ENCODE results near the gene CCM2L.
"Not testable (repeated sequence)": the region's sequence is repeated elsewhere in the genome, so short reads cannot be mapped to it uniquely, and the experiment has no call there.

Gene CCM2L

DNA sequence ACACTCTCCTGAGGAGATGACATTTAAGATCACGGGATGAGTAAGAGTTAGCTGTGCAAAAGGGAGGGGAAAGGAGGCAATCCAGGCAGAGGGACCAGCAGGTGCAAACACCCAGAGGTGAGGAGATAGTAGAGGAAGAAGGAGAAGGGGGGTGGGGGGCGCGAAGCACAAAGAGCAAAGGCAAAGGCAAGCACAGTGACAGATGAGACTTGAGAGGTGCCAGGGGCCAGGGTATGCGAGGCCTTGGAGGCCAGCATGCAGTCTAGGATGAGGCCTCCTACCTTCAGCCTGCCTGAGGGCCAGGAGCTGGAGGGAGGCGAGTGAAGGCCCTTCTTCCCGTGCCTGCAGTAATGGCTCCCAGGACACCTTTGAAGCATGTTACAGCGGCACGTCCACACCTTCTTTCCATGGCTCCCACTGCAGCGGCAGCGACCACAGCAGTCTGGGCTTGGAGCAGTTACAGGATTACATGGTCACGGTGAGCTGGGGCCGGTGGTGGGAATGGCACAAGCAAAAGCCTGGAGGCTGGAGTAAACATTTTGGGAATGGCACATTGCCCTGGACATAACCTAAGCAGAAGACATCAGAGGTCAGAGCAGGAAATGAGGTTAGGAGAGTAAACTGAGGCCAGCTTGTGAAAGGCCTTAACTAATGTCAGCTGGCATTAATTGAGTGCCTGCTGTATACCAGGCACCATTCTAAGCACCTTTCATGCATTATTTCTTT, 18.6 kb downstream of the CCM2L start:
- Histone ChIP-seq H3K27me3 (ENCODE audit: control insufficient read depth in 1 of 2, insufficient read depth in 2 of 2, low read length in 2 of 2) (peaks cover 20 to 21% of the 10 kb centered on the region in 2 donors), H3K27ac (ENCODE audit: low read length) (no peak overlapping the region), H3K9ac (ENCODE audit: low read length in 2 of 2) (no peak overlapping the region), H3K4me3 (ENCODE audit: low read length in 2 of 2) (no peak overlapping the region), H3K9me3 (ENCODE audit: control insufficient read depth in 2 of 2, low read length in 2 of 2) (no peaks in the 10 kb centered on the region), H3K36me3 (ENCODE audit: control insufficient read depth in 2 of 2, insufficient read depth in 2 of 2, low read length in 2 of 2) (no peaks in the 10 kb centered on the region), H3K4me1 (ENCODE audit: control insufficient read depth, insufficient read depth, low read length) (peaks cover 7% of the 10 kb centered on the region)

DNA sequence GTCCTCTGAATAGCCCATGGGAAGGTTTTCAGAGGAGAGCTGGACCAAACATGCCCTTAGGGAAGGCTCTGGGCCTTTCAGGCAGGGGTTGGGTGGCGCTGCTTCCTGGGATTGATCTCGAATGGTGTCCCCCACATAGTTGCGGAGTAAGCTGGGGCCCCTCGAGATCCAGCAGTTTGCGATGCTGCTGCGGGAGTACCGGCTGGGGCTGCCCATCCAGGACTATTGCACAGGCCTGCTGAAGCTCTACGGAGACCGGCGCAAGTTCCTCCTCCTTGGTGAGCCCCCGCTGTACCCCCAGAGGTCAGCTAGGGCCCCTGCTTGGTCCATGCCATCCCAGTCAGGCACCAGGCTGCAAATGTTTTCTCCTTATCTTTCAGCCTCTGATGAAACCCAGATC, 19.3 kb downstream of the CCM2L start:
- Histone ChIP-seq H3K4me3 (ENCODE audit: low read length in 2 of 2) (no peak overlapping the region), H3K9me3 (ENCODE audit: control insufficient read depth in 2 of 2, low read length in 2 of 2) (no peaks in the 10 kb centered on the region), H3K27ac (ENCODE audit: low read length) (no peak overlapping the region), H3K4me1 (ENCODE audit: control insufficient read depth, insufficient read depth, low read length) (peaks cover 7% of the 10 kb centered on the region), H3K9ac (ENCODE audit: low read length in 2 of 2) (no peak overlapping the region), H3K36me3 (ENCODE audit: control insufficient read depth in 2 of 2, insufficient read depth in 2 of 2, low read length in 2 of 2) (no peaks in the 10 kb centered on the region), H3K27me3 (ENCODE audit: control insufficient read depth in 1 of 2, insufficient read depth in 2 of 2, low read length in 2 of 2) (peaks cover 24 to 28% of the 10 kb centered on the region in 2 donors)

DNA sequence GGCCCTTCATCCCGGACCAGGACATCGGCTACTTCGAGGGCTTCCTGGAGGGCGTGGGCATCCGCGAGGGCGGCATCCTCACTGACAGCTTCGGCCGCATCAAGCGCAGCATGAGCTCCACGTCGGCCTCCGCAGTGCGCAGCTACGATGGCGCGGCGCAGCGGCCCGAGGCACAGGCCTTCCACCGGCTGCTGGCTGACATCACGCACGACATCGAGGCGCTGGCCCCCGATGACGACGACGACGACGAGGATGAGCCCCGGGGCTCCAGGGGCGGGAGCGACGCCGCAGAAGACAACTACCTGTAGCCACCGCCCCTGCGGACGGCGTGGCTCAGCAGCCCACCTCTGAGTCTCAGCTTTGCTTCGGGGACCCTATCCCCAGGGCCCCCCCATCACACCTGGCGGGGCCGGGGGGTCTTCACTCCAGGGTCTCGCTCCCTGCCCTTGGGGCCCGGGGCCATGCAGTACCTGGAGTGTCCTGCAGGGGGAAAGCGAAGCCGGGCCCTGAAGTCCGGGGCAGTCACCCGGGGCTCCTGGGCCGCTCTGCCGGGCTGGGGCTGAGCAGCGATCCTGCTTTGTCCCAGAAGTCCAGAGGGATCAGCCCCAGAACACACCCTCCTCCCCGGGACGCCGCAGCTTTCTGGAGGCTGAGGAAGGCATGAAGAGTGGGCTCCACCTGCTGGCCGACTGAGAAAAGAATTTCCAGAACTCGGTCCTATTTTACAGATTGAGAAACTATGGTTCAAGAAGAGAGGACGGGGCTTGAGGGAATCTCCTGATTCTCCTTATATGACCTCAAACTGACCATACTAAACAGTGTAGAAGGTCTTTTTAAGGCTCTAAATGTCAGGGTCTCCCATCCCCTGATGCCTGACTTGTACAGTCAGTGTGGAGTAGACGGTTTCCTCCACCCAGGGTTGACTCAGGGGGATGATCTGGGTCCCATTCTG, 21.0 kb downstream of the CCM2L start:
- Histone ChIP-seq H3K36me3 (ENCODE audit: control insufficient read depth in 2 of 2, insufficient read depth in 2 of 2, low read length in 2 of 2) (no peaks in the 10 kb centered on the region), H3K9ac (ENCODE audit: low read length in 2 of 2) (peak overlapping the region in 1 of 2 donors; percentile 7), H3K27ac (ENCODE audit: low read length) (no peak overlapping the region), H3K9me3 (ENCODE audit: control insufficient read depth in 2 of 2, low read length in 2 of 2) (no peaks in the 10 kb centered on the region), H3K4me3 (ENCODE audit: low read length in 2 of 2) (peak overlapping the region in 1 of 2 donors; percentile 49), H3K27me3 (ENCODE audit: control insufficient read depth in 1 of 2, insufficient read depth in 2 of 2, low read length in 2 of 2) (peaks cover 25 to 30% of the 10 kb centered on the region in 2 donors), H3K4me1 (ENCODE audit: control insufficient read depth, insufficient read depth, low read length) (peaks cover 7% of the 10 kb centered on the region)

DNA sequence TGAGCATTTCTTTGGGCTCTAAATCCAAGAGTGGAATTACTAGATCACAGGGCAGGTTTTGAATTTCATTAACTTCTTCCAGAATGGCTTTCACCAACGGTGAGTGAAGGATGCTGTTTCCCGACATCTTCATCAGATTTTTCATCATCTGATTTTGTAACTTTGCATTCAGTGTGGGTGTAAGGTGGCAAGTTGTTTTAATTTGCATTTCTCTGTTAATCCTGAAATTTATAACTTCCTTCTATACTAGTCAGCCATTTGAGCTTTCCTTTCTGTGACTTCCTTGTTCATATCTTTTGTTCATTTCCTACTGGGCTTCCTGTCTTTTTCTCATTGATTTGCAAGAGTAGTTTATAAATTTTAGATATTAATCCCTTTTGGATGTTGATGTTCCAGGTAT, 23.1 kb downstream of the CCM2L start:
- H3K9ac ChIP-seq (ENCODE audit: low read length in 2 of 2) = no peak overlapping the region
- H3K4me1 ChIP-seq (ENCODE audit: control insufficient read depth, insufficient read depth, low read length) = peaks cover 7% of the 10 kb centered on the region
- no peaks in the 10 kb centered on the region for H3K36me3 ChIP-seq (ENCODE audit: control insufficient read depth in 2 of 2, insufficient read depth in 2 of 2, low read length in 2 of 2)
- H3K9me3 ChIP-seq (ENCODE audit: control insufficient read depth in 2 of 2, low read length in 2 of 2) = no peaks in the 10 kb centered on the region
- H3K27ac ChIP-seq (ENCODE audit: low read length) = no peak overlapping the region
- H3K4me3 ChIP-seq (ENCODE audit: low read length in 2 of 2) = no peak overlapping the region
- peaks cover 27 to 34% of the 10 kb centered on the region in 2 donors for H3K27me3 ChIP-seq (ENCODE audit: control insufficient read depth in 1 of 2, insufficient read depth in 2 of 2, low read length in 2 of 2)

DNA sequence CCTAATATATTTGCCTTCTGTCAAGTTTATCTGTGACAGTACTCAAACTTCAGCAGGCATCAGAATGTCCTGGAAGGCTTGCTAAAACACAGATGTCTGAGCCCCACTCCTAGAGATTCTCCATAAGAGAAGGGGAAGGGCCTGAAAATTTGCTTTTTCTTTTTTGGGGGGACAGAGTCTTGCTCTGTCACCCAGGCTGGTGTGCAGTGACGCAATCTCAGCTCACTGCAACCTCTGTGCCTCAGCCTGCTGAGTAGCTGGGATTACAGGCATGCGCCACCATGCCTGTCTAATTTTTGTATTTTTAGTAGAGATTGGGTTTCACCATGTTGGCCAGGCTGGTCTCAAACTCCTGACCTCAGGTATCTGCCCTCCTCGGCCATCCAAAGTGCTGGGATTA, 23.5 kb downstream of the CCM2L start:
- H3K9ac ChIP-seq (ENCODE audit: low read length in 2 of 2); H3K4me1 ChIP-seq (ENCODE audit: control insufficient read depth, insufficient read depth, low read length); H3K36me3 ChIP-seq (ENCODE audit: control insufficient read depth in 2 of 2, insufficient read depth in 2 of 2, low read length in 2 of 2); H3K27ac ChIP-seq (ENCODE audit: low read length); H3K4me3 ChIP-seq (ENCODE audit: low read length in 2 of 2); H3K9me3 ChIP-seq (ENCODE audit: control insufficient read depth in 2 of 2, low read length in 2 of 2): not testable (repeated sequence)
- H3K27me3 ChIP-seq (ENCODE audit: control insufficient read depth in 1 of 2, insufficient read depth in 2 of 2, low read length in 2 of 2) = peaks cover 27 to 34% of the 10 kb centered on the region in 2 donors

DNA sequence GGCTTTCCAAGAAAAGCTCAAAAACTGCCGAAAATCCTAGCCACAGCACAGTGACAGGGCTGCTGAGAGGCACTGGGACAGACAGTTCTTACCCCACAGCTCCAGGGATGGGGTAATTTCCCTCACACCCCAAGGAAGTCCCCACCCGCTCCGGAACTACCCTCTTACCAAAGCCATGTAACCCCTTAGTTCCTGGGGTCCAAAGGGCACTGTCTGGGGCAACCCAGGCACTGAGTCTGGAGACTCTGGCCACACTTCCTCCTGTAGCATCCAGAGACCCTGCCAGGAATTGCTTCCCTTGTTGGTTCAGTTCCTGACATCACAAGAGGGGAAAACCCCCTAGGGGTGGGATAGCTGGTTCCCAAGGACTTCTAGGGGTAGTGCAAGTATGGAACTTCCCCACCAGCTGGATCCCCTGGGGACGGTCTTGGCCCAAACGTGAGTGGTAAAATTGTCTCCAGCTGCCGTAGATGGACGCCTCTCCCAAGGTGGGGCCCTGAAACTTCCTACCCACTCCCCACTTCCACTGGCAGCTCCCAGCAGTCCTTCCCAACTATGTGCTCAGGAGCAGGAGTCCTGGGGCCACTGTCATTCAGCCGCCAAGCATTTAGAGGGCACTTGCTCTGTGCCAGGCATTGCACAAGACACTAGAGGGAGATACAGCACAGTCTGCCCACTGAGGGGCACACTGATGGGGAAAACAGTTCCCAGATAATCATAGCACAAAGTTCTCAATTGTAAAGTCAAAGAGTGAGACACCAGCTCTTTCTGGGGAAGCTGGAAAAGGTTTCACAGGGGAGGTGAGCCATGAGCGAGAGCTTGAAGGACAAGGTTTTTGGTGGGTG, 24.6 kb downstream of the CCM2L start:
- Histone ChIP-seq H3K9ac (ENCODE audit: low read length in 2 of 2) (no peak overlapping the region), H3K4me3 (ENCODE audit: low read length in 2 of 2) (no peak overlapping the region), H3K27ac (ENCODE audit: low read length) (no peak overlapping the region)

DNA sequence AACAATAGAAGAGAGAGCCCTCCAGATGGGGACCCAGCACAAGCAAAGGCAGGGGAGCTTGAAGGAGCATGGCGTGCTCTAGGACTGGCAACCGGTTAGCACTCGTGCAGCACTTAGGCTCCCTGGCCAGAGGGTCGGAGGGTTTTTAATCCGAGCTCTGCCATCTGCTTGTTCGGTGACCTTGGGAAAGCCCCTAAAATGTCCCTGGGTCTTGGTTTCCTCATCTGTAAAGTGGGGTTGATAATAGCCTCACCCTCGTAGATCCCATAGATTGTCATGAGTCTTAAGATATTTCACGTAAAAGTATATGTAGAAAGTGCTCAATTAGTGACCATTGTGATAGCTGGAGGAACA, 25.2 kb downstream of the CCM2L start:
- no peaks in the 10 kb centered on the region for H3K36me3 ChIP-seq (ENCODE audit: control insufficient read depth in 2 of 2, insufficient read depth in 2 of 2, low read length in 2 of 2)
- H3K27ac ChIP-seq (ENCODE audit: low read length) = no peak overlapping the region
- no peak overlapping the region for H3K4me3 ChIP-seq (ENCODE audit: low read length in 2 of 2)
- H3K27me3 ChIP-seq (ENCODE audit: control insufficient read depth in 1 of 2, insufficient read depth in 2 of 2, low read length in 2 of 2) = peaks cover 27 to 34% of the 10 kb centered on the region in 2 donors
- no peak overlapping the region for H3K9ac ChIP-seq (ENCODE audit: low read length in 2 of 2)
- H3K9me3 ChIP-seq (ENCODE audit: control insufficient read depth in 2 of 2, low read length in 2 of 2) = no peaks in the 10 kb centered on the region
- H3K4me1 ChIP-seq (ENCODE audit: control insufficient read depth, insufficient read depth, low read length) = peaks cover 7% of the 10 kb centered on the region

More for the DNA sequence above, 24.6 kb downstream of the CCM2L start:
- H3K4me1 ChIP-seq (ENCODE audit: control insufficient read depth, insufficient read depth, low read length) = peaks cover 7% of the 10 kb centered on the region
- peaks cover 27 to 34% of the 10 kb centered on the region in 2 donors for H3K27me3 ChIP-seq (ENCODE audit: control insufficient read depth in 1 of 2, insufficient read depth in 2 of 2, low read length in 2 of 2)
- H3K36me3 ChIP-seq (ENCODE audit: control insufficient read depth in 2 of 2, insufficient read depth in 2 of 2, low read length in 2 of 2) = no peaks in the 10 kb centered on the region
- no peaks in the 10 kb centered on the region for H3K9me3 ChIP-seq (ENCODE audit: control insufficient read depth in 2 of 2, low read length in 2 of 2)

DNA sequence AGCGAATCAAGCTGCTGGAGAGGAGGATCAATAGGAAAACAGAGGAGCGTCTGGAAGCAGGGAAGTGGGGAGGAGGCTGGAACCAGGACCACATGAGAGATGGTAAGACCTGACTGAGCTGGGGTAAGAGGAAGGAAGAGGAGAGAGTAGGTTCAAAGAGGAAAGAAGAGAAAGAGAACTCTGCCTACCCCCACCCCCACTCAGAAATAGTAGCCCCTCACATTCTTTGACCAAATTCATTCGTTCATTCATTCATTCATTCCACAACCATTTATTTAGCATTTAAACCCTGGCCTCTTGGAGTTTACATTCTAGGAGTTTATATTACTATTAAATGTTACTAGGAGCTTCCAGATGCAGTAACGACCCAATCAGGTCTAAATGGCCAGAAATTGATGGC, 26.0 kb downstream of the CCM2L start:
- no peaks in the 10 kb centered on the region for H3K36me3 ChIP-seq (ENCODE audit: control insufficient read depth in 2 of 2, insufficient read depth in 2 of 2, low read length in 2 of 2)
- H3K4me1 ChIP-seq (ENCODE audit: control insufficient read depth, insufficient read depth, low read length) = peaks cover 2% of the 10 kb centered on the region
- H3K4me3 ChIP-seq (ENCODE audit: low read length in 2 of 2) = no peak overlapping the region
- no peaks in the 10 kb centered on the region for H3K9me3 ChIP-seq (ENCODE audit: control insufficient read depth in 2 of 2, low read length in 2 of 2)
- peaks cover 27 to 28% of the 10 kb centered on the region in 2 donors for H3K27me3 ChIP-seq (ENCODE audit: control insufficient read depth in 1 of 2, insufficient read depth in 2 of 2, low read length in 2 of 2)
- H3K9ac ChIP-seq (ENCODE audit: low read length in 2 of 2) = no peak overlapping the region
- no peak overlapping the region for H3K27ac ChIP-seq (ENCODE audit: low read length)

DNA sequence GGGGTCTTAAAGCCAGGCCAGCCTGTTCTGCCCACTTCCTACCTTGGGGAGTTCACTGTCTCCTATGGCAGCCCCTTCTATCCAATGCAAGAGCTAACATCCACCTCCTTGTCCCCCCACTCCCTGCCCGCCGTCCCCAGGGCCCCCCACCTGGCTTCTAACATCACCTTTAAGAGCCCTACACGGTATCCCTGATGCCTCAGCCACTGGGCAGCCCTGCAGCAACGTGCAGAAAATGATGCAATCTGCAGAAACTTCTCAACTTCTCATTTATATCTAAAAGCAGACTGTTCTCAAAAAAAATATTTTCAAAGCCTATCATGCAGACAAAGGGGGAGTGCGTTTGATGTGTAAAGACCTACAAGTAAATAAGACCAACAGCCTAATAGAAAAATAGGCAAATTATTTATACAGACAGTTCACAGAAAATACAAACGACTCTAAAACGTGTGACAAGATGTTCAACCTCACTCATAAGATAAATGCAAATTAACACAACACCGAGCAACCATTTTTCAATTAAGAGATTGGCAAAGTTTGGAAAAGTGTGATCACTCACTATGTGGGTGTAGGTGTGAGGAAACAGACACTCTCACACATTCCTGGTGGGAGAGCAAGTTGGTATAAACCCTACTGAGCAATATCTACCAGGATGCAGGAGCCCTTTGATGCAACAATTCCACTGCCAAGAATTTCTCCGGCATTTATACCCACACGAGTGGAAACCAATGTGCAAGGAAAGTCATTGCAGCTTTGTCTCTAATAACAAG, 26.7 kb downstream of the CCM2L start:
- Histone ChIP-seq H3K4me1 (ENCODE audit: control insufficient read depth, insufficient read depth, low read length) (no peaks in the 10 kb centered on the region), H3K27me3 (ENCODE audit: control insufficient read depth in 1 of 2, insufficient read depth in 2 of 2, low read length in 2 of 2) (peaks cover 27 to 28% of the 10 kb centered on the region in 2 donors), H3K4me3 (ENCODE audit: low read length in 2 of 2) (no peak overlapping the region), H3K9me3 (ENCODE audit: control insufficient read depth in 2 of 2, low read length in 2 of 2) (no peaks in the 10 kb centered on the region), H3K36me3 (ENCODE audit: control insufficient read depth in 2 of 2, insufficient read depth in 2 of 2, low read length in 2 of 2) (no peaks in the 10 kb centered on the region), H3K9ac (ENCODE audit: low read length in 2 of 2) (no peak overlapping the region), H3K27ac (ENCODE audit: low read length) (no peak overlapping the region)

DNA sequence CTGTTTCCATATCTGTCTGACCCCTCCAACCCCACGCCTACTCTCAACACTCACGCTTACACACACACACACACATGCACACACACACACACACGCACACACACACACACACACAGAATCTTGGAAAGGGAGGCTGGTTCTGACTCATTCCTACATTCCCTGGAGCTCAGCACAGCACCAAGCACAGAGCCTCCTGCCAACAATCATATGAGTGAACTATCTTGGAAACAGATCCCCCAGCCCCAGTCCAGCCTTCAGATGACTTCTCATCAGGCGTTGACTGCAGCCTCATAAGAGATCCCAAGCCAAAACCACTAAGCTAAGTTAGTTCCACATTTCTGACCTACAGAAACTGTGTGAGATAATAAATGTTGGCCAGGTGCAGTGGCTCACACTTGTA, 27.7 kb downstream of the CCM2L start:
- H3K4me1 ChIP-seq (ENCODE audit: control insufficient read depth, insufficient read depth, low read length) = no peaks in the 10 kb centered on the region
- no peak overlapping the region for H3K4me3 ChIP-seq (ENCODE audit: low read length in 2 of 2)
- no peaks in the 10 kb centered on the region for H3K9me3 ChIP-seq (ENCODE audit: control insufficient read depth in 2 of 2, low read length in 2 of 2)
- peaks cover 22 to 26% of the 10 kb centered on the region in 2 donors for H3K27me3 ChIP-seq (ENCODE audit: control insufficient read depth in 1 of 2, insufficient read depth in 2 of 2, low read length in 2 of 2)
- H3K36me3 ChIP-seq (ENCODE audit: control insufficient read depth in 2 of 2, insufficient read depth in 2 of 2, low read length in 2 of 2) = no peaks in the 10 kb centered on the region
- no peak overlapping the region for H3K9ac ChIP-seq (ENCODE audit: low read length in 2 of 2)
- no peak overlapping the region for H3K27ac ChIP-seq (ENCODE audit: low read length)
